Measurements from ENCODE around the gene MDGA2.

The MDGA2 gene

GRCh38 chr14:47057364-47057763 is 618.0 kb downstream of the MDGA2 start:
- Histone ChIP-seq H3K27me3 (ENCODE audit: insufficient read depth, low read depth) (no peaks in the 10 kb centered on the region), H3K9ac (no peak overlapping the region), H3K4me3 (IDR thresholded peaks at IDR 0.05; ENCODE audit: insufficient read depth, low read depth, low read length) (no peak overlapping the region), H3K4me1 (ENCODE audit: low read depth, poor library complexity, severe bottlenecking) (peaks cover 15% of the 10 kb centered on the region), H3K36me3 (ENCODE audit: insufficient read depth) (no peaks in the 10 kb centered on the region), H3K79me2 (ENCODE audit: insufficient read depth, low read depth) (no peaks in the 10 kb centered on the region), H4K20me1 (ENCODE audit: insufficient read depth) (no peaks in the 10 kb centered on the region), H3K27ac (no peak overlapping the region), H2AFZ (ENCODE audit: low read depth) (no peak overlapping the region), H3K4me2 (no peak overlapping the region)
- TF ChIP-seq CTCF (conservative IDR thresholded peaks at IDR 0.05; ENCODE audit: low read depth, low read length), result no peak

- Histone ChIP-seq H3K9ac (no peak overlapping the region), H3K79me2 (ENCODE audit: insufficient read depth, low read depth) (no peaks in the 10 kb centered on the region), H3K4me2 (no peak overlapping the region), H3K4me1 (ENCODE audit: low read depth, poor library complexity, severe bottlenecking) (no peaks in the 10 kb centered on the region), H3K27me3 (ENCODE audit: insufficient read depth, low read depth) (no peaks in the 10 kb centered on the region), H2AFZ (ENCODE audit: low read depth) (no peak overlapping the region), H3K4me3 (IDR thresholded peaks at IDR 0.05; ENCODE audit: insufficient read depth, low read depth, low read length) (no peak overlapping the region), H3K27ac (no peak overlapping the region), H4K20me1 (ENCODE audit: insufficient read depth) (no peaks in the 10 kb centered on the region), H3K36me3 (ENCODE audit: insufficient read depth) (no peaks in the 10 kb centered on the region)
- TF ChIP-seq CTCF (conservative IDR thresholded peaks at IDR 0.05; ENCODE audit: low read depth, low read length), result no peak
These were observed 630.6 kb downstream of the MDGA2 start for GRCh38 chr14:47044841-47045240.

GRCh38 chr14:47040550-47040949 is 634.9 kb downstream of the MDGA2 start:
- no peak for TF ChIP-seq CTCF (conservative IDR thresholded peaks at IDR 0.05; ENCODE audit: low read depth, low read length)
- no peaks in the 10 kb centered on the region for H3K36me3 ChIP-seq (ENCODE audit: insufficient read depth)
- H3K27ac ChIP-seq, result no peak overlapping the region
- no peaks in the 10 kb centered on the region for H3K27me3 ChIP-seq (ENCODE audit: insufficient read depth, low read depth)
- H3K4me3 ChIP-seq (IDR thresholded peaks at IDR 0.05; ENCODE audit: insufficient read depth, low read depth, low read length), result no peak overlapping the region
- no peaks in the 10 kb centered on the region for H3K4me1 ChIP-seq (ENCODE audit: low read depth, poor library complexity, severe bottlenecking)
- H3K79me2 ChIP-seq (ENCODE audit: insufficient read depth, low read depth), result no peaks in the 10 kb centered on the region
- H3K9ac ChIP-seq, result no peak overlapping the region
- no peak overlapping the region for H2AFZ ChIP-seq (ENCODE audit: low read depth)
- H4K20me1 ChIP-seq (ENCODE audit: insufficient read depth), result no peaks in the 10 kb centered on the region
- no peak overlapping the region for H3K4me2 ChIP-seq

GRCh38 chr14:47039336-47039735 is 636.1 kb downstream of the MDGA2 start:
- H3K4me2 ChIP-seq, result no peak overlapping the region
- no peaks in the 10 kb centered on the region for H3K27me3 ChIP-seq (ENCODE audit: insufficient read depth, low read depth)
- no peak overlapping the region for H3K4me3 ChIP-seq (IDR thresholded peaks at IDR 0.05; ENCODE audit: insufficient read depth, low read depth, low read length)
- H3K4me1 ChIP-seq (ENCODE audit: low read depth, poor library complexity, severe bottlenecking), result no peaks in the 10 kb centered on the region
- no peak overlapping the region for H3K27ac ChIP-seq
- no peaks in the 10 kb centered on the region for H3K36me3 ChIP-seq (ENCODE audit: insufficient read depth)
- H2AFZ ChIP-seq (ENCODE audit: low read depth), result no peak overlapping the region
- H3K79me2 ChIP-seq (ENCODE audit: insufficient read depth, low read depth), result no peaks in the 10 kb centered on the region
- H3K9ac ChIP-seq, result no peak overlapping the region
- no peak for TF ChIP-seq CTCF (conservative IDR thresholded peaks at IDR 0.05; ENCODE audit: low read depth, low read length)
- H4K20me1 ChIP-seq (ENCODE audit: insufficient read depth), result no peaks in the 10 kb centered on the region

- no peak overlapping the region for H3K4me2 ChIP-seq
- H3K4me3 ChIP-seq (IDR thresholded peaks at IDR 0.05; ENCODE audit: insufficient read depth, low read depth, low read length), result no peak overlapping the region
- H3K27me3 ChIP-seq (ENCODE audit: insufficient read depth, low read depth), result no peaks in the 10 kb centered on the region
- H3K4me1 ChIP-seq (ENCODE audit: low read depth, poor library complexity, severe bottlenecking), result no peaks in the 10 kb centered on the region
- TF ChIP-seq CTCF (conservative IDR thresholded peaks at IDR 0.05; ENCODE audit: low read depth, low read length), result no peak
- H3K9ac ChIP-seq, result no peak overlapping the region
- H3K79me2 ChIP-seq (ENCODE audit: insufficient read depth, low read depth), result no peaks in the 10 kb centered on the region
- no peaks in the 10 kb centered on the region for H4K20me1 ChIP-seq (ENCODE audit: insufficient read depth)
- no peak overlapping the region for H3K27ac ChIP-seq
- no peak overlapping the region for H2AFZ ChIP-seq (ENCODE audit: low read depth)
- H3K36me3 ChIP-seq (ENCODE audit: insufficient read depth), result no peaks in the 10 kb centered on the region
These were observed 652.7 kb downstream of the MDGA2 start for GRCh38 chr14:47022721-47023120.

Measured in KMS-11 (cell line).